CD14-positive monocyte (primary cell): ENCODE results near the gene SGK2. TPM values are rescaled to one million over a fixed set of nuclear protein-coding genes. Genes with fewer than 3 reads are reported as not detected.
A peak's percentile ranks its signal among the peaks of the same experiment; 100 is the strongest.
"Not testable (repeated sequence)": the region's sequence is repeated elsewhere in the genome, so short reads cannot be mapped to it uniquely, and the experiment has no call there.

Experiments
- DNase-seq, 3 donors: peaks; one replicate each; pipeline ENCODE4 v3.0.0-alpha.2; 2011 to 2022
- H2AFZ ChIP-seq: 2 replicates; pipeline ENCODE4 v1.6.0; 2012; ENCODE audit warnings: mild to moderate bottlenecking, low read depth, low read length, inconsistent platforms; ENCODE audit not compliant: insufficient read depth, poor library complexity, severe bottlenecking
- H3K27ac ChIP-seq, 2 donors: 1 replicate in 1 of 2; 2 replicates in 1 of 2; pipeline ENCODE4 v1.5.1; 2012 to 2013; ENCODE audit warnings: low read length in 2 of 2, control low read depth in 1 of 2, inconsistent platforms in 1 of 2, low read depth in 1 of 2, mild to moderate bottlenecking in 1 of 2
- H3K27me3 ChIP-seq, 2 donors: one replicate each; pipeline versions ENCODE4 v1.6.0 to v1.6.1; 2011 to 2013; ENCODE audit warnings: low read length in 2 of 2; ENCODE audit not compliant: control insufficient read depth in 2 of 2, insufficient read depth in 2 of 2
- H3K36me3 ChIP-seq, 2 donors: replicated peaks in 1 of 2; 1 replicate in 1 of 2; 2 replicates in 1 of 2; pipeline versions ENCODE4 v1.5.1 to v1.6.1; 2012 to 2013; ENCODE audit warnings: low read length in 2 of 2, control low read depth in 1 of 2, inconsistent platforms in 1 of 2, mild to moderate bottlenecking in 1 of 2; ENCODE audit not compliant: insufficient read depth in 2 of 2, control insufficient read depth in 1 of 2
- H3K4me1 ChIP-seq, 2 donors: 1 replicate in 1 of 2; 2 replicates in 1 of 2; pipeline versions ENCODE4 v1.5.1 to v1.6.1; 2012 to 2013; ENCODE audit warnings: low read length in 2 of 2, control low read depth in 1 of 2, inconsistent platforms in 1 of 2, mild to moderate bottlenecking in 1 of 2, moderate library complexity in 1 of 2; ENCODE audit not compliant: insufficient read depth in 2 of 2, control insufficient read depth in 1 of 2
- H3K4me2 ChIP-seq: replicated peaks from 2 replicates; pipeline ENCODE3; 2012; ENCODE audit warnings: low read length, moderate library complexity, mild to moderate bottlenecking; ENCODE audit not compliant: poor library complexity, severe bottlenecking; ENCODE audit errors: extremely low read depth
- H3K4me3 ChIP-seq, 3 experiments: fragments of 200-600 bp in 1 of 3; sonication (generic) in 1 of 3; replicated peaks in 1 of 3; 1 replicate in 2 of 3; 2 replicates in 1 of 3; pipeline ENCODE4 v1.5.1; 2011 to 2013; ENCODE audit warnings: low read length in 3 of 3, mild to moderate bottlenecking in 3 of 3, control low read depth in 2 of 3, low read depth in 2 of 3, inconsistent platforms in 1 of 3, moderate library complexity in 1 of 3
- H3K79me2 ChIP-seq: 2 replicates; pipeline ENCODE4 v1.6.0; 2012; ENCODE audit warnings: mild to moderate bottlenecking, control low read depth, inconsistent platforms, low read length, moderate library complexity; ENCODE audit not compliant: insufficient read depth
- H3K9ac ChIP-seq: 2 replicates; pipeline ENCODE4 v1.6.0; 2017; ENCODE audit warnings: low read length, mild to moderate bottlenecking; ENCODE audit not compliant: insufficient read depth, poor library complexity, severe bottlenecking
- H3K9me3 ChIP-seq, 2 donors: replicated peaks in 1 of 2; 1 replicate in 1 of 2; 2 replicates in 1 of 2; pipeline versions ENCODE4 v1.5.1 to v1.6.1; 2012 to 2013; ENCODE audit warnings: low read length in 2 of 2, control low read depth in 1 of 2; ENCODE audit not compliant: control insufficient read depth in 1 of 2, insufficient read depth in 1 of 2
- H4K20me1 ChIP-seq: 2 replicates; pipeline ENCODE4 v1.6.0; 2012; ENCODE audit warnings: mild to moderate bottlenecking, low read length, control low read depth, moderate library complexity; ENCODE audit not compliant: insufficient read depth
- H3K27ac Mint-ChIP-seq, 7 donors: one replicate each; pipeline ENCODE4 v1.8.0; 2020; ENCODE audit warnings: mild to moderate bottlenecking in 7 of 7, mixed read lengths in 7 of 7, moderate library complexity in 6 of 7, inconsistent platforms in 2 of 7
- H3K27me3 Mint-ChIP-seq, 3 donors: one replicate each; pipeline ENCODE4 v1.8.0; 2021 to 2022; ENCODE audit warnings: low read depth in 3 of 3, mild to moderate bottlenecking in 3 of 3, mixed read lengths in 3 of 3, moderate library complexity in 3 of 3, inconsistent platforms in 1 of 3
- H3K36me3 Mint-ChIP-seq, 2 donors: one replicate each; pipeline ENCODE4 v1.8.0; 2020; ENCODE audit warnings: mixed read lengths in 2 of 2, inconsistent platforms in 1 of 2, mild to moderate bottlenecking in 1 of 2
- H3K4me1 Mint-ChIP-seq: one replicate; pipeline ENCODE4 v1.8.0; 2020; ENCODE audit warnings: mild to moderate bottlenecking, mixed read lengths
- H3K4me3 Mint-ChIP-seq, 2 donors: one replicate each; pipeline ENCODE4 v1.8.0; 2020; ENCODE audit warnings: mild to moderate bottlenecking in 2 of 2, mixed read lengths in 2 of 2, moderate library complexity in 1 of 2
- H3K9me3 Mint-ChIP-seq, 7 donors: one replicate each; pipeline ENCODE4 v1.8.0; 2020 to 2022; ENCODE audit warnings: mixed read lengths in 7 of 7, mild to moderate bottlenecking in 6 of 7, moderate library complexity in 6 of 7, inconsistent platforms in 2 of 7
- WGBS: methylation state at CpG from one replicate; pipeline ENCODE4 v1.1.5; 2013; ENCODE audit warnings: missing lambda C conversion rate; ENCODE audit not compliant: insufficient coverage; 5-methylcytosine and 5-hydroxymethylcytosine counted together
- intact Hi-C, 2 donors: fragments of 100-400 bp; cut with micrococcal nuclease; formaldehyde crosslinking; loops; one replicate each; pipeline versions ENCODE4 v1.15.0 to v1.15.1; 2023
- polyA plus RNA-seq, 3 donors: library from polyadenylated mRNA; depleted of rRNA in 1 of 3; unstranded in 2 of 3; stranded (reverse) in 1 of 3; fragments of 300-500 nt in 2 of 3; fragments of >200 nt in 1 of 3; fragmentation: Illumina TruSeq in 2 of 3; gene quantifications; 1 replicate in 2 of 3; 2 replicates in 1 of 3; pipeline ENCODE4 v1.2.3, GENCODE V29; 2012 to 2021
- TF ChIP-seq, protein P1 (sequence below): fragments of 200-600 bp; IDR thresholded peaks from one replicate; pipeline ENCODE4 v1.8.0; 2022; ENCODE audit warnings: antibody characterized with exemption, mild to moderate bottlenecking

SGK2 gene
- polyA plus RNA-seq, 3 donors, result 0.17 TPM; not detected in 2

DNA sequence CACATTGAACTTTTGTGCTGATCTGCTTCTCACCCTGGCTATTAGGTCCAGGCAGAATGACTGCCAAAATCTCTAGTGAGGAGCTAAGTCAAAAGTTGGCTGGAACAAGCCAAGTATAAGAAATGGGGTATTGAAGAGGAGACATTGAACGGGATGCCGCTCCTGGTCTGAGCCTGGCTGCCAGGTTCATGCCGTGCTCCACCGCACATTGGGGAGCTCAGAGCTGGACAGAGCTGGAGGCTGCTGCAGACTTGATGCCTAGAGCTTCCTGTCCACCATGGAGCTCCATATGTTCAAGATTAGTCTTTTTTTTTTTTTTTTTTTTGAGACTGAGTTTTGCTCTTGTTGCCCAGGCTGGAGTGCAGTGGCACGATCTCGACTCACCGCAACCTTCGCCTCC is 27.8 kb downstream of the SGK2 start:
- Histone ChIP-seq H4K20me1 (no peaks in the 10 kb centered on the region), H3K27ac (no peak overlapping the region), H3K79me2 (peaks cover 9% of the 10 kb centered on the region), H3K4me3 (no peak overlapping the region), H3K9ac (no peak overlapping the region), H3K4me1 (peaks cover 25 to 26% of the 10 kb centered on the region in 2 donors), H3K36me3 (no peaks in the 10 kb centered on the region), H3K9me3 (no peaks in the 10 kb centered on the region), H3K4me2 (no peak overlapping the region), H2AFZ (no peak overlapping the region), H3K27me3 (no peaks in the 10 kb centered on the region)
- no peaks in the 10 kb centered on the region for H3K36me3 Mint-ChIP-seq
- TF ChIP-seq, protein P1, sequence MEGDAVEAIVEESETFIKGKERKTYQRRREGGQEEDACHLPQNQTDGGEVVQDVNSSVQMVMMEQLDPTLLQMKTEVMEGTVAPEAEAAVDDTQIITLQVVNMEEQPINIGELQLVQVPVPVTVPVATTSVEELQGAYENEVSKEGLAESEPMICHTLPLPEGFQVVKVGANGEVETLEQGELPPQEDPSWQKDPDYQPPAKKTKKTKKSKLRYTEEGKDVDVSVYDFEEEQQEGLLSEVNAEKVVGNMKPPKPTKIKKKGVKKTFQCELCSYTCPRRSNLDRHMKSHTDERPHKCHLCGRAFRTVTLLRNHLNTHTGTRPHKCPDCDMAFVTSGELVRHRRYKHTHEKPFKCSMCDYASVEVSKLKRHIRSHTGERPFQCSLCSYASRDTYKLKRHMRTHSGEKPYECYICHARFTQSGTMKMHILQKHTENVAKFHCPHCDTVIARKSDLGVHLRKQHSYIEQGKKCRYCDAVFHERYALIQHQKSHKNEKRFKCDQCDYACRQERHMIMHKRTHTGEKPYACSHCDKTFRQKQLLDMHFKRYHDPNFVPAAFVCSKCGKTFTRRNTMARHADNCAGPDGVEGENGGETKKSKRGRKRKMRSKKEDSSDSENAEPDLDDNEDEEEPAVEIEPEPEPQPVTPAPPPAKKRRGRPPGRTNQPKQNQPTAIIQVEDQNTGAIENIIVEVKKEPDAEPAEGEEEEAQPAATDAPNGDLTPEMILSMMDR, result no peak
- peak overlapping the region in 1 of 7 donors; percentile 59 for H3K27ac Mint-ChIP-seq
- no peak for DNase-seq
- intact Hi-C loops, result no loop called here
- peaks cover 0 to 5% (median 0%) of the 10 kb centered on the region in 3 donors for H3K27me3 Mint-ChIP-seq
- 83% methylated on average over 6 of the region's 8 CpGs for WGBS
- H3K4me1 Mint-ChIP-seq, result peaks cover 30% of the 10 kb centered on the region
- H3K9me3 Mint-ChIP-seq, result no peaks in the 10 kb centered on the region
- H3K4me3 Mint-ChIP-seq, result no peak overlapping the region

DNA sequence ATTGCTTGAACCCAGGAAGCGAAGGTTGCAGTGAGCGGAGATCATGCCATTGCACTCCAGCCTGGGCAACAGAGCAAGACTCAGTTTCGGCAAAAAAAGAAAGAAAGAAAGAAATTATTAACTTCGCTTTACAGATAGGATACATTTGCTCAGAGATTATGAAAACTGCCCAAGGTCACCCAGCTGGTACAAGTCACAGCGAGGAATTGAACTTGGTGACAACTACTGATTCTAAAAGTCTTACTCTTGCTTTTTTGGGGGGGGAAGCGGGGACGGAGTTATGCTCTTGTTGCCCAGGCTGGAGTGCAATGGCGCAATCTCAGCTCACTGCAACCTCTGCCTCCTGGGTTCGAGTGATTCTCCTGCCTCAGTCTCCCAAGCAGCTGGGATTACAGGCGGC is 29.7 kb downstream of the SGK2 start:
- H3K4me3 ChIP-seq, H3K9me3 ChIP-seq, H3K9ac ChIP-seq, H3K27ac Mint-ChIP-seq, H3K27ac ChIP-seq, H2AFZ ChIP-seq, H3K4me2 ChIP-seq, H3K4me3 Mint-ChIP-seq, H3K36me3 Mint-ChIP-seq, intact Hi-C loops, H3K27me3 Mint-ChIP-seq, H4K20me1 ChIP-seq, H3K27me3 ChIP-seq, H3K9me3 Mint-ChIP-seq, DNase-seq, H3K36me3 ChIP-seq: not testable (repeated sequence)
- H3K4me1 ChIP-seq, result peaks cover 23 to 25% of the 10 kb centered on the region in 2 donors
- H3K79me2 ChIP-seq, result peaks cover 17% of the 10 kb centered on the region
- H3K4me1 Mint-ChIP-seq, result peaks cover 28% of the 10 kb centered on the region
- WGBS, result 89% methylated on average over 5 of the region's 10 CpGs
